GM18499 (cell line): Measurements from ENCODE around the gene ENTPD1.

Source experiments
- ATAC-seq: cut with Tn5 transposase; IDR thresholded peaks from one replicate; pipeline ENCODE4 v1.9.1; 2021; ENCODE audit warnings: moderate number of reproducible peaks; ENCODE audit not compliant: insufficient read depth, unreplicated experiment

The ENTPD1 gene

GRCh38 chr10:95820363-95820762 lies 64.4 kb downstream of the ENTPD1 start:
- no peak for ATAC-seq

- ATAC-seq, result no peak
These were observed 65.8 kb downstream of the ENTPD1 start for GRCh38 chr10:95821720-95822119.

- no peak for ATAC-seq
These were observed 74.1 kb downstream of the ENTPD1 start for GRCh38 chr10:95830044-95830443.

- no peak for ATAC-seq
These were observed 75.1 kb downstream of the ENTPD1 start for GRCh38 chr10:95831076-95831475.

- ATAC-seq, result no peak
These were observed 75.6 kb downstream of the ENTPD1 start for GRCh38 chr10:95831515-95831914.

GRCh38 chr10:95832216-95833041 lies 76.5 kb downstream of the ENTPD1 start:
- ATAC-seq, result peak; percentile 82

- ATAC-seq, result no peak
These were observed 77.2 kb downstream of the ENTPD1 start for GRCh38 chr10:95833042-95833610.

GRCh38 chr10:95834406-95834805 lies 78.4 kb downstream of the ENTPD1 start:
- ATAC-seq, result no peak

GRCh38 chr10:95835149-95835860 lies 79.3 kb downstream of the ENTPD1 start:
- ATAC-seq, result no peak

- no peak for ATAC-seq
These were observed 79.9 kb downstream of the ENTPD1 start for GRCh38 chr10:95835911-95836310.

GRCh38 chr10:95836610-95837355 lies 80.8 kb downstream of the ENTPD1 start:
- no peak for ATAC-seq

- no peak for ATAC-seq
These were observed 81.4 kb downstream of the ENTPD1 start for GRCh38 chr10:95837356-95837776.

- ATAC-seq, result no peak
These were observed 81.8 kb downstream of the ENTPD1 start for GRCh38 chr10:95837783-95838182.

- ATAC-seq, result no peak
These were observed 84.2 kb downstream of the ENTPD1 start for GRCh38 chr10:95840121-95840520.

GRCh38 chr10:95840681-95841080 lies 84.7 kb downstream of the ENTPD1 start:
- no peak for ATAC-seq

GRCh38 chr10:95841661-95842498 lies 85.9 kb downstream of the ENTPD1 start:
- ATAC-seq, result no peak

- no peak for ATAC-seq
These were observed 89.4 kb downstream of the ENTPD1 start for GRCh38 chr10:95845411-95845810.

- no peak for ATAC-seq
These were observed 91.0 kb downstream of the ENTPD1 start for GRCh38 chr10:95847007-95847406.

GRCh38 chr10:95848841-95849240 lies 92.9 kb downstream of the ENTPD1 start:
- no peak for ATAC-seq

GRCh38 chr10:95850791-95851190 lies 94.8 kb downstream of the ENTPD1 start:
- ATAC-seq, result no peak
